Cerebellar nuclear complex (tissue), 1 donor: ENCODE results near the gene ACSF3.
A peak's percentile ranks its signal among the peaks of the same experiment; 100 is the strongest.
"Not testable (repeated sequence)": the region's sequence is repeated elsewhere in the genome, so short reads cannot be mapped to it uniquely, and the experiment has no call there.

Source experiments
- DNase-seq, 2 experiments: peaks; one replicate each; lab custom pipeline; 2025; lab: John Stamatoyannopoulos, UW

The ACSF3 gene

DNA sequence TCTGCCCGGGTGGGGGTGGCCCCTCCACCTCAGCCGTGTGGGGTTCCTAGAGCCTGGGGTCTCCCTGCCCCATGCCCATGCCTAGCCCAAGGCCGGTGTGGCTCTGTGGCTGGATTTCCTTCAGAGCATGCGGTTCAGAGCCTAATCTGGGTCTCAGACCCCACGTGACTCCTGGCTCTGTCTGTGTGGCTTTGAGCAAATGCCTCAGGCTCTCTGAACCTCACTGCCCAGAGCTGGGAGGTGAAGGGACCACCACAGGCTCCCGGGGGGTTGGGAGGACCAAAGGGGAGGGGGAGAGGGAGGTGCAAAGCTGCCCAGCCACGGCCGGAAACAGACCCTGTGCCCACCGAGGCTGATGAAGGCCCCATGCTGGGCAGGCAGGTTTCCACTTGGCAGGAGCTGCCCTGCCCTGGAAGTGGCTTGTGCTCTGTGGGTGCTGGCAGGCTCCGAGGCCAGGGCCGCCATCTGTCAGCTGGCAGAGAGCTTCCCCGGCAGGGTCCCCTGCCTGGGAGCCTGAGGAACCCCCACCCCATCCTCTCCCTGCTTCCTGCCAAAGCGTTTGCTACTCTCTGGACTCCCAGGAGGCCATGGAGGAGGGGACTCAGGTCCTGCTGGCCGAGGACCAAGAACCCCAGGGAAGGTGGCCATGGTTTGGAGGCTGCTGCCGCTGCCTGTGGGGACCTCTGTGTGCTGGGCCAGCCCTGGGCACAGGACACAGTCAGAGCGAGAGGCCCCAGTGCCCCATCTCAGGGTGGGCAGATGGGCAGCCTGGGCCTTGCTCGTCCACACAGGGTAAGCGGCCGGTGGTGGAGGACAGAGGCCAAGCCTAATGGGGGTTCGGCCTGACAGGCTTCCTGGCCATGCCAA lies 81.9 kb downstream of the ACSF3 start:
- DNase-seq, result peak; percentile 50 to 93

DNA sequence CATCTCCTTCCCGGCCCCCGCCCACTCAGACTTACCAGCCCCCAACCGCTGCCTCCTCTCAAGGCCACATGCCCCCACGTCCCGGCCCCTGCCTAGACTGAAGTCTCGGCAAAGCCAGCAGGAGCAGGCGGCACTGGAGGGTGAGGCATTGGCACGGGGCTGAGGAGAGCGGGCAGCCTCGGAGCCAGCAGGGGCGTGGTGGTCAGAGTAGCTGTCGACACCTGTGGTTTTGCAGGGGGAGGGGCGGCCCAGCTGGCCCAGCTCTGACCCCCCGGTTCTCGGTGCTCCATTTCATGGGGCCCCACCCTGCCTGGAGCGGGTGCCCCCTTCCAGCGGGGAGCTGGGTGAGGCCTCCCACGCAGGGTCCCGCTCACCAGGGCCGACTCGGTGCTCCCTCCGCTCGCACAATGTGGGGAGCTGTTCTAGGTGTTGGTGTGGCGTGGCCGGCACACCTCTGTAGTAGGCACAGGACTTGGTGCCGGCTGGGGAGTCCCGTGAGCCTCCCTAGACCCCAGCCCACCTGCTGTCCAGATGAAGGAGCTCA lies 82.6 kb downstream of the ACSF3 start:
- no peak for DNase-seq

DNA sequence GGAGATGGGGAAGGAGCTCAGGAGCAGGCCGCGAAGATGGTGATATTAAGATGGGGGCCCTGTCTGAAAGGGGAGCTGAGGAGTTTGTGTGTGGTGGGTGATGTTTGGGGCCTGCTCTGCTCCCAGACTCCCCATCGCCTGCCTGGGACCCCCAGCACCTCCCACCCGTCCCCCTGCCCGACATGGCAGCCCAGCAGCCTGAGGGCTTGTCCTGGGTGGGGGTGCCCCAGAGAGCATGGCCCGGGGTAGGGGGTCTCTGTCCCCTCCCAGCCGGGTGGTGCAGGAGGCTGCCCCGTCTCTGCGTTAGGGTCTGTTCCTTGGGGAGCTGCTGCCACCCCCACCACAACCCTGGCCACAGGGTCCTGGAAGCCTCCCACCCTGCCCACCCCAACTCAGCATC lies 83.1 kb downstream of the ACSF3 start:
- no peak for DNase-seq

DNA sequence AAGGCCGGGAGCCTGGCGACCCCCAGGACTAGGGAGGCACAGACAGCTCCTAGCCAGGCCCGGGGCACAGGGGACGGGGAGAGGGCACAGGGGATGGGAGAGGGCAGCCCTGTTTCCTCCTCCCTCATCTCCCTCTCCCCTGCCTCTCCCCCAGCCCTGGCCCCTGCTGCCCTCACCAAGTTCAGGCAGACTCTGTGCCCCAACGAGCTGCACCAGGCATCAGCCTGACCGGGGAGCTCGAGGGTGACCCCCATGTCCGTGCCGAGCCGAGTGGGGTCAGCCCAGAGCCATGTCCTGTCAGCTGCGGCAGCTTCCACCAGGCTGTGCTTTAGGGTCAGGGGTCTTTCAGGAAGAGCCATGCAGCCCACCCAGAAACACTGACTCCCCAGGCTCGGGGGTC lies 83.8 kb downstream of the ACSF3 start:
- no peak for DNase-seq

DNA sequence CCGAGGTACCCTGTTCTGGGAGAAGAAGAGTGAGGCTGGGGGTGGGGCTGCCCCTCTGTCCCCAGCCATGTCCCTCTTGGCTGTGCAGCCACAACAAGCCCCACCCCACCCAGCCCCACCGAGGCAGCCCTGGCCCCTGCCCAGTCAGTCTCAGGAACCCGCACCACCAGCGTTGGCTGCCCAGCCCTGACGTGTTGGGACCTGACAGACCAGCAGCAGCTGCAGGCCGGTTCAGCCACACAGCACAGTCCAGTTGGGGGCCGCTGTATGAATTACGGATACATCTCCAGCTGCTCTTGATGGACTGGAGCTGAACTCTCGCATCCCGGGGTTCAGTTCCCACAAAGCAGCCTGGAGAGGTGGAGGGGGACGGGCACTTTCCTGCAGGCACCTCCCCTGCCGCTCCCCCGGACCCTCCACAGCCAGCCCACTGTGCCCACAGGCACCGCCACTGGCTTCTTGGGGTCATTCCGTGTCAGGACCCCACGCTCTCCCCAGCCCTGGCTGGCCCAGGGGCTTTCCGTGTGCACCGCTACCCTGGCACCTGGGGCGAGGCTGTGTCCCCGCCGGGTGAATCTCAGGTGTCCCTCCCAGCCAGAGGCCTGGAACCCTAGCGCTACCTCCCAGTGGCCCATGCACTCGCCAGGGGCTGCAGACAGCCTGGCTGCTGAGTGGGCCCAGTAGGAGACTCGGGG lies 84.9 kb downstream of the ACSF3 start:
- no peak for DNase-seq

DNA sequence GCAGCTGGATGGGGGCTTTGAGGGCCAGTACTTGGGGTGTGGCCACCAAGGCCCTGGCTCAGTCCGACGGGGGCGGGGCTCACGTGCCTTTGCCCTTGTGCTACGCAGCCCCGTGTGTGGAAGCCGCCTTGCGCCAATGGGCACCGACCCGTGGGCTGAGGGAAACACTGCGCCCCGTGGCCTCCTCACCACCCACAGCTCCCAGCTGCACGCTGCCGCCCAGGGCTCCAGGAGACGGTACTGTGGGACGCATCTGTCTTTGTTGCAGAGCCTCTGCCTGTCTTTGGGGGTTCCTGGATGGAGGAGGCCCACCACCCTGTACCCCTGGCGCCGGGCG lies 85.5 kb downstream of the ACSF3 start:
- no peak for DNase-seq

DNA sequence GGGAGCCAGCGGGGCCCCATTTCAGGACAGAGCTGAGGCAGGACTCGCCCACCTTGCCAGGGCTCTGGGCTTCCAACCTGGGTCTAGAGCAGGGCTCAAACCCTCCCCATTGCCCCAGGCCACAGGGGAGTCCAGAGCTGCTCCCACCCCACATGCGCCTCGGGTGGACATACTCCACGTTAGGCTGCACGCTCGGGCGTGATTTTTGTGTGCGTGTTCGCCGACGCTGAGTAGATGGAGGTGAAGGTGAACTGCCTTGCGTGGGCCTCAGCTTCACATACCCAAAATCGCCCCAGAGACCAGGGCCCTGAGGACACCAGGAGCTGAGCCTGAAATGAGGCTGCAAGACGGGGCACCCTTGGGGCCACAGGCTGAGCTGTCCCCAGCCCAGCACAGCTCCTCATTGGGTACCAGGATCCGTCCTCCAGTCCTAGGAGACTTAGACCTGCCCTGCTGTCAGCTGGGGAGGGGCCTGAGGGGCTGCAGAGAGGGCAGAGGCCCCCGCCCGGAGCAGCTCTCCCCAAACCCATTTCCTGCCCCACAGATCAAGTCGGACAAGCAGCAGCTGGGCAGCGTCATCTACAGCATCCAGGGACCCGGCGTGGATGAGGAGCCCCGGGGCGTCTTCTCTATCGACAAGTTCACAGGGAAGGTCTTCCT lies 86.1 kb downstream of the ACSF3 start:
- DNase-seq, result no peak

DNA sequence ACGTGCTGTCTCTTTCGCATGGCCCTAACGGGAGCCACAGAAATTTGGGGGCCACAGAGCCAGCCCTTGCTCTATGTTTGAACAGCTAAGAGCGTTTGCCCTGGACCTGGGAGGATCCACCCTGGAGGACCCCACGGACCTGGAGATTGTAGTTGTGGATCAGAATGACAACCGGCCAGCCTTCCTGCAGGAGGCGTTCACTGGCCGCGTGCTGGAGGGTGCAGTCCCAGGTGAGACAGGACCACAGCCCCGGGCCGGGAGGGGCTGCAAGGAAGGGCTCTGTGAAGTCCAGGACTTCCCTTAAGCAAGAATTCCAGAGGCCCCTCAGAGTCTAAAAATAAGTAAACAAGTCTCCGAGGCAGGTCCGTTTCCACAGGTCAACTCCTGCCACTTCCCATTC lies 89.8 kb downstream of the ACSF3 start:
- DNase-seq, result no peak

DNA sequence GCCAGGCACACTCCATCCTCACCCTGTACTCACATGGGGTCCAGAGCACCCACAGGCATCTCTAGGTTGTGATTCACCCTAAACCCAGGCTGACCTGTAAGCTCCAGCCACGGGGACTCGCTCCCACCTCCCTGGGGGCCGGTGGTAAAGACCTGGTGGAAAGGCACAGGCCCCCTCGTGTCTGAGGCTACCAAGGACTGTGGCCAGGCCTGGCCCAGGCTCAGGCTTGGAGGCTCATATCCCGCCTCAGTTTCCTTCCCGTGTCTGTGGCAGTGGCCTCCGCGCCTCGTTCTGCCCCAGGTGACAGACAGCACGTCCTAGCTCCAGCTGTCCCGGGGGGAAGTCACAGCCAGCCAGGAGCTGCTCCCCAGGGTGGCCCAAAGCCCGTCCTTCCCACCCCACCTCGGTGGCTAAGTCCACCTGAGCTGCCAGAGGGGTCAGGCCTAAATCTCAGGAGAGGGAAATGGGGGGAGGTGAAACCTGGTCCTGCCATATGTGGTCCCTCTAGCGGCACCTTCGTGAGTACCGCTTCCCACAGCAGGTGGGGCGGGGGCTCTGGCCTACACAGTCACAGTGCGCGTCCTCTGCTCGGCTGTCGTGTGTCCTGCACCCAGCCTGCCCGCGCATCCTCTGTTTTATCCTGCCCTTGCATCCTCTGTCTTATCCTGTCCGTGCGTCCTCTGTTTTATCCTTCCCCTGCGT lies 90.5 kb downstream of the ACSF3 start:
- no peak for DNase-seq

DNA sequence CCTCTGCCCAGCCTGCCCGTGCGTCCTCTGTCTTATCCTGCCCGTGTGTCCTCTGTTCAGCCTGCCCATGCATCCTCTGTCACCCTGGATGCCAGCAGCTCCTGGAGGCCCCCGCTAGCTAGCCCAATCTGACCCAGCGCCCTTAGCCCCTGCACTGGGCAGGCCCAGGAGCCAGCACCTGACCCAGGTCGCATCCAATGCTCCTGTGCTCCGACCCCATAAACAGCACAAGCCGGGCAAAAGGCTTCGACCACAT lies 91.0 kb downstream of the ACSF3 start:
- no peak for DNase-seq

DNA sequence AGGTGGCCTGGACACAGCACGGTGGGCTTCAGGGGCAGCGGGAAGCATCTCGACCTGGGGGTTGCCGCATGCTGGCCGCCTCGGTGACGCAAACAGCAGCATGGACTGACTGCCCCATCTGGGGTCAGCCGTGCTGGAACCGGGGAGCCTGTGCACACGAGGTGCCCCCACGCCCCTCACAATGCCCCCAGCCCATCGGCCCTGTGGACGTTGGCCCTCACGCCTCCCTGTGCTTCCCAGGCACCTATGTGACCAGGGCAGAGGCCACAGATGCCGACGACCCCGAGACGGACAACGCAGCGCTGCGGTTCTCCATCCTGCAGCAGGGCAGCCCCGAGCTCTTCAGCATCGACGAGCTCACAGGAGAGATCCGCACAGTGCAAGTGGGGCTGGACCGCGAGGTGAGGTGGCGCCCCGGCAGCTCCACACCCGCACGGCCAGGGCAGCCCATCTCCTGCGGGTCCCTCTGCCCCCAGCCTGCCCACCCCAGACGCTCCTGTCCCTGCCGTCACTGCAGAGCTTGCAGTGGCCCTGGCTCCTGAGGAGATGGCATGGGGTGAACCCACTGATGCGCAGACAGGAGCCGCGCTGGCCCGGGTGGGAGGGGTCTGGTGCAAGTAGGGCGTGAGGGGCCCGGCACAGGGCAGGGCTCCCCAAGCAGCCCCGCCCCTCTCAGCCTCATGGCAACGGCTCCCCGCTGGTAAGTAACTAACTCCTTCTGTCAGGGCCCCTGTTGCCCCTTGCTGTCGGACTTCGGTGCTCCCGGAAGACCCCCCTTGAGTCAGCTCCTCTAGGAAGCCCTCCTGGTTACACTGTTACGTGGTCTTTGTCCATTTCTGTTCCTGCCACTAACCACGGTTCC lies 91.5 kb downstream of the ACSF3 start:
- no peak for DNase-seq

DNA sequence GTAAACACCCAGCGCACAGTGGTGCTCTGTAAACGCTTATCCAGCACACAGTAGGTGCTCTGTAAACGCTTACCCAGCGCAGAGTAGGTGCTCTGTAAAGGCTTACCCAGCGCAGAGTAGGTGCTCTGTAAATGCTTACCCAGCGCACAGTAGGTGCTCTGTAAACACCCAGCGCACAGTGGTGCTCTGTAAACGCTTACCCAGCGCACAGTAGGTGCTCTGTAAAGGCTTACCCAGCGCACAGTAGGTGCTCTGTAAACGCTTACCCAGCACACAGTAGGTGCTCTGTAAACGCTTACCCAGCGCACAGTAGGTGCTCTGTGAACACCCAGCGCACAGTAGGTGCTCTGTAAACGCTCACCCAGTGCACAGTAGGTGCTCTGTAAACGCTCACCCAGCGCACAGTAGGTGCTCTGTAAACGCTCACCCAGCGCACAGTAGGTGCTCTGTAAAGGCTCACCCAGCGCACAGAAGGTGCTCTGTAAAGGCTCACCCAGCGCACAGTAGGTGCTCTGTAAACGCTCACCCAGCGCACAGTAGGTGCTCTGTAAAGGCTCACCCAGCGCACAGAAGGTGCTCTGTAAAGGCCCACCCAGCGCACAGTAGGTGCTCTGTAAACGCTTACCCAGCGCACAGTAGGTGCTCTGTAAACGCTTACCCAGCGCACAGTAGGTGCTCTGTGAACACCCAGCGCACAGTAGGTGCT lies 92.4 kb downstream of the ACSF3 start:
- DNase-seq, result not testable (repeated sequence)

DNA sequence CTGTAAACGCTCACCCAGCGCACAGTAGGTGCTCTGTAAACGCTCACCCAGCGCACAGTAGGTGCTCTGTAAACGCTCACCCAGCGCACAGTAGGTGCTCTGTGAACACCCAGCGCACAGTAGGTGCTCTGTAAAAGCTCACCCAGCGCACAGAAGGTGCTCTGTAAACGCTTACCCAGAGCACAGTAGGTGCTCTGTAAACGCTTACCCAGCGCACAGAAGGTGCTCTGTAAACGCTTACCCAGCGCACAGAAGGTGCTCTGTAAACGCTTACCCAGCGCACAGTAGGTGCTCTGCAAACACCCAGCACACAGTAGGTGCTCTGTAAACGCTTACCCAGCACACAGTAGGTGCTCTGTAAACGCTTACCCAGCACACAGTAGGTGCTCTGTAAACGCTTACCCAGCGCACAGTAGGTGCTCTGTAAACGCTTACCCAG lies 93.0 kb downstream of the ACSF3 start:
- not testable (repeated sequence) for DNase-seq

DNA sequence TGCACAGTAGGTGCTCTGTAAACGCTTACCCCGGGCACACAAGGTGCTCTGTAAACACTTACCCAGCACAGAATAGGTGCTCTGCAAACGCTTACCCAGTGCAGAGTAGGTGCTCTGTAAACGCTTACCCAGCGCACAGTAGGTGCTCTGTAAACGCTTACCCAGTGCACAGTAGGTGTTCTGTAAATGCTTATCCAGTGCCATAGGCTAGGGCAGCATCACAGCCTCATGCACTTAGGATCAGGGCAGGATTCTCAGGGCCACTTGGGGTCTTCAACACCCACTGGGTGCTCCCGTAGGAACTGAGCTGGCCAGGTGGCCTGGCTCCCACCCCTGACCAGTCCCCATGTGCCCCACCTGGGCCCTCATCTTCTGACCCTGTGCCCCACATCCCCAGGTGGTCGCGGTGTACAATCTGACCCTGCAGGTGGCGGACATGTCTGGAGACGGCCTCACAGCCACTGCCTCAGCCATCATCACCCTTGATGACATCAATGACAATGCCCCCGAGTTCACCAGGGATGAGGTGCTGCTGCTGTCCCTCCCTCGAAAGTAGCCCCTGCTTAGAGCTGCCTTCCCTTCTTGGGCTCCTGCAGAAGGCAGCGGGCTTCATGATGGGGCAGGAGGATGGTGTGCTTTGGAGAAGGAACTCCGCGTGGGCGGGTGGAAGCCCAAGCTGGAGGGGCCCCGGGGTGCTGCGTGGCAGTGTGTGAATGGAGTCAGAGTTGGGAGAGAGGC lies 93.5 kb downstream of the ACSF3 start:
- no peak for DNase-seq

DNA sequence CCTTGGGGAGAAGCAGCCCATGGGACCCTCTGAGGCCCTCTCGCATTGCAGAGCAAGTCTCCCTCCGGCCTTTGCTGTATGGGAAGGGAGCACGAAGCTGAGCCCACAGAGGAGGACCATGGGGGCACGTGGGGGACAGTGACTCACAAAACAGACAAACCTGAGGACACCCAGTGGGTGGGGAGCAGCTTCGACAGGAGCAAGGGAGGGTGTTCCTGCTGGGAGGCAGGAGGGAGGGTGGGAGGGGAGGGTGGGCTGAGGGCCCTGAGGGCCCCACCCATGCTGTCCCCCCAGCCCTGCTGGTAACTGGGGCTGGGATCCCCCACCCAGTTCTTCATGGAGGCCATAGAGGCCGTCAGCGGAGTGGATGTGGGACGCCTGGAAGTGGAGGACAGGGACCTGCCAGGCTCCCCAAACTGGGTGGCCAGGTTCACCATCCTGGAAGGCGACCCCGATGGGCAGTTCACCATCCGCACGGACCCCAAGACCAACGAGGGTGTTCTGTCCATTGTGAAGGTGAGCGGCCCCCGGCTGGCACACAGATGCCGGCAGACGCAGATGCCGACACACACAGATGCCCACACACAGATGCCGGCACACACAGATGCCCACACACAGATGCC lies 94.2 kb downstream of the ACSF3 start:
- no peak for DNase-seq

DNA sequence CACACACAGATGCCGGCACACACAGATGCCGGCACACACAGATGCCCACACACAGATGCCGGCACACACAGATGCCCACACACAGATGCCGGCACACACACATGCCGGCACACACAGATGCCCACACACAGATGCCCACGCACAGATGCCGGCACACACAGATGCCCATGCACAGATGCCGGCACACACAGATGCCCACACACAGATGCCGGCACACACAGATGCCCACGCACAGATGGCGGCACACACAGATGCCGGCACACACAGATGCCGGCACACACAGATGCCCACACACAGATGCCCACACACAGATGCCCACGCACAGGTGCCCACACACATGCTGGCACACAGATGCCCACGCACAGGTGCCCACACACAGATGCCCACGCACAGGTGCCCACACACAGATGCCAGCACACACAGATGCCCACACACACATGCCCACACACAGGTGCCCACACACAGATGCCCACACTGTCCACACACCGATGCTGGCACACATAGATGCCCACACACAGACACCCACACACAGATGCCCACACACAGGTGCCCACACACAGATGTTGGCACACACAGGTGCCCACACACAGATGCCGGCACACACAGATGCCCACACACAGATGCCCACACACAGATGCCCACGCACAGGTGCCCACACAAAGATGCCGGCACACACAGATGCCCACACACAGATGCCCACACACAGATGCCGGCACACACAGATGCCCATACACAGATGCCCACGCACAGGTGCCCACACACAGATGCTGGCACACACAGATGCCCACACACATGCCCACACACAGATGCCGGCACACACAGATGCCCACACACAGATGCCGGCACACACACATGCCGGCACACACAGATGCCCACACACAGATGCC lies 95.1 kb downstream of the ACSF3 start:
- not testable (repeated sequence) for DNase-seq

DNA sequence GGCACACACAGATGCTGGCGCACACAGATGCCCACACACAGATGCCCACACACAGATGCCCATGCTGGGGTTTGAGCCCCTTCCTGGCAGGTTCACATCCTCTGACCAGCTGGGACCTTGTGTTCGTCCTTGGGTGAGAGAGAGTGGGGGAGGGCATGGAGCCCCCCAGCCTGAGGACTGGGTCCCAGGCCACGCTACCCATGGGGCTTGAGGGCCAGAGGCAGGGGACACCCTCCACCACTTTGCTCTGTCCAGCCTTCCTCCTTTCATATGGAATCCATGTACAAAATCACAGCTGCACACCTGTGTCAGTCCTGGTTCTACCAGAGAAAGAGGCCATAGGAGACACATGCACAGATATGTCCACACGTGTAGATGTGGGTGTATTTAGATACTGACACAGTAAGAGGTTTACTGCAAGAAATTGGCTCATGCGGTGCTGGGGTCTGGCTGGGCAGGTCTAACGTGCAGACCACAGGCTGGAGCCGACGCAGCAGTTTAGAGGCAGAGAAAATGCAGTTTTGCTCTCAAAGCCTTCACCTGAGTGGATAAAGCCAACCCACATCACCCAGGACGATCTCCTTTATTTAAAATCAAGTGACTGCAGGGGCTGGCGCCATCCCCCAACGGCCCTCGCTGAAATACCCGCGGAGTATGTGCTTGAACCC lies 95.8 kb downstream of the ACSF3 start:
- DNase-seq, result no peak
